ENCODE data around the gene SEMA7A. TPM values are rescaled to one million over a fixed set of nuclear protein-coding genes. Genes with fewer than 3 reads are reported as not detected.

Gene SEMA7A
- total RNA-seq, 1 donor from 2014 or later, result 0.51 TPM

- Mint-ChIP-seq H3K4me1 (ENCODE audit: unreplicated experiment) (peaks cover 6% of the 10 kb centered on the region), H3K27ac (ENCODE audit: unreplicated experiment) (no peak overlapping the region), H3K9me3 (ENCODE audit: unreplicated experiment) (no peaks in the 10 kb centered on the region), H3K4me3 (ENCODE audit: unreplicated experiment) (no peak overlapping the region), H3K27me3 (ENCODE audit: unreplicated experiment) (no peaks in the 10 kb centered on the region), H3K36me3 (ENCODE audit: unreplicated experiment) (no peaks in the 10 kb centered on the region)
- DNase-seq (ENCODE audit: extremely low spot score, unreplicated experiment), result no peak
- TF ChIP-seq, protein P1, sequence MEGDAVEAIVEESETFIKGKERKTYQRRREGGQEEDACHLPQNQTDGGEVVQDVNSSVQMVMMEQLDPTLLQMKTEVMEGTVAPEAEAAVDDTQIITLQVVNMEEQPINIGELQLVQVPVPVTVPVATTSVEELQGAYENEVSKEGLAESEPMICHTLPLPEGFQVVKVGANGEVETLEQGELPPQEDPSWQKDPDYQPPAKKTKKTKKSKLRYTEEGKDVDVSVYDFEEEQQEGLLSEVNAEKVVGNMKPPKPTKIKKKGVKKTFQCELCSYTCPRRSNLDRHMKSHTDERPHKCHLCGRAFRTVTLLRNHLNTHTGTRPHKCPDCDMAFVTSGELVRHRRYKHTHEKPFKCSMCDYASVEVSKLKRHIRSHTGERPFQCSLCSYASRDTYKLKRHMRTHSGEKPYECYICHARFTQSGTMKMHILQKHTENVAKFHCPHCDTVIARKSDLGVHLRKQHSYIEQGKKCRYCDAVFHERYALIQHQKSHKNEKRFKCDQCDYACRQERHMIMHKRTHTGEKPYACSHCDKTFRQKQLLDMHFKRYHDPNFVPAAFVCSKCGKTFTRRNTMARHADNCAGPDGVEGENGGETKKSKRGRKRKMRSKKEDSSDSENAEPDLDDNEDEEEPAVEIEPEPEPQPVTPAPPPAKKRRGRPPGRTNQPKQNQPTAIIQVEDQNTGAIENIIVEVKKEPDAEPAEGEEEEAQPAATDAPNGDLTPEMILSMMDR (IDR thresholded peaks at IDR 0.05), result no peak
Observed at GRCh38 chr15:74438206-74438605, 4.4 kb upstream of the SEMA7A start.

GRCh38 chr15:74434263-74435136 is 742 bp upstream of the SEMA7A start:
- peaks cover 14% of the 10 kb centered on the region for H3K27me3 Mint-ChIP-seq (ENCODE audit: unreplicated experiment)
- peak overlapping the region; percentile 57 for H3K4me3 Mint-ChIP-seq (ENCODE audit: unreplicated experiment)
- no peaks in the 10 kb centered on the region for H3K36me3 Mint-ChIP-seq (ENCODE audit: unreplicated experiment)
- H3K27ac Mint-ChIP-seq (ENCODE audit: unreplicated experiment), result no peak overlapping the region
- TF ChIP-seq, protein P1 (IDR thresholded peaks at IDR 0.05), result no peak
- no peaks in the 10 kb centered on the region for H3K9me3 Mint-ChIP-seq (ENCODE audit: unreplicated experiment)
- H3K4me1 Mint-ChIP-seq (ENCODE audit: unreplicated experiment), result peaks cover 10% of the 10 kb centered on the region
- DNase-seq (ENCODE audit: extremely low spot score, unreplicated experiment), result no peak

DNA sequence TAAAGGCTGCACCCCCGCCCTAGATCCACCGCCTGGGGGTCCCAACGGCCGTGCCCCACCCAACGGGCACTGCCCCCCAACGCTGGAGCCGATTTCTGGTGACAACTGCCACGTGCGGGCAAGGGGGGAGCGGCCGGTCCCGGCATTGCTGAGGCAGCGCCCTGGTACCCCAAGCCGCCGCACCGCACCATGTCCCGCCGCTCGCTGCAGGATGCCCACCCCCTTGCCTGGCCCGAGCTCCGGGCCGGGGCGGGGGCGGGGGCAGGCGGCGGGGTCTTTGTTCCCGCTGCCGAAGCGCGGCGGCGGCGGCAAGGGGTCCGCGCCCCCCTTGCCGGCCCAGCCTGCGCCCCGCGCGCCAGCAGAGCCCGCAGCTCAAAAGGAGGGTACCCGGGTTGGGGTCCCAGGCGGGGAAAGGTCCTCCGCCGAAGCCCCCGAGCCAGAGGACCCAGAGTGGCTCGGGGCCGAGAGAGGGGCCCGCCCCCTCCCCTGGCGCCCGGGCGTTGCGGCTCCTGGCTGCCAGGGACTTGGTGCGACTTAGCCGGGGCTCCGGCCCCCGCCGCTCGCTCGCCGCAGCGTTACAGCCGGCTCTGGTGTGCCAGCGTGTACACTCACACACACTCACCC is 678 bp downstream of the SEMA7A start:
- TF ChIP-seq, protein P1 (IDR thresholded peaks at IDR 0.05), result no peak
- Mint-ChIP-seq H3K27ac (ENCODE audit: unreplicated experiment) (no peak overlapping the region), H3K4me1 (ENCODE audit: unreplicated experiment) (peaks cover 10% of the 10 kb centered on the region), H3K27me3 (ENCODE audit: unreplicated experiment) (peaks cover 14% of the 10 kb centered on the region), H3K36me3 (ENCODE audit: unreplicated experiment) (no peaks in the 10 kb centered on the region), H3K9me3 (ENCODE audit: unreplicated experiment) (no peaks in the 10 kb centered on the region), H3K4me3 (ENCODE audit: unreplicated experiment) (peak overlapping the region; percentile 45)
- no peak for DNase-seq (ENCODE audit: extremely low spot score, unreplicated experiment)

DNA sequence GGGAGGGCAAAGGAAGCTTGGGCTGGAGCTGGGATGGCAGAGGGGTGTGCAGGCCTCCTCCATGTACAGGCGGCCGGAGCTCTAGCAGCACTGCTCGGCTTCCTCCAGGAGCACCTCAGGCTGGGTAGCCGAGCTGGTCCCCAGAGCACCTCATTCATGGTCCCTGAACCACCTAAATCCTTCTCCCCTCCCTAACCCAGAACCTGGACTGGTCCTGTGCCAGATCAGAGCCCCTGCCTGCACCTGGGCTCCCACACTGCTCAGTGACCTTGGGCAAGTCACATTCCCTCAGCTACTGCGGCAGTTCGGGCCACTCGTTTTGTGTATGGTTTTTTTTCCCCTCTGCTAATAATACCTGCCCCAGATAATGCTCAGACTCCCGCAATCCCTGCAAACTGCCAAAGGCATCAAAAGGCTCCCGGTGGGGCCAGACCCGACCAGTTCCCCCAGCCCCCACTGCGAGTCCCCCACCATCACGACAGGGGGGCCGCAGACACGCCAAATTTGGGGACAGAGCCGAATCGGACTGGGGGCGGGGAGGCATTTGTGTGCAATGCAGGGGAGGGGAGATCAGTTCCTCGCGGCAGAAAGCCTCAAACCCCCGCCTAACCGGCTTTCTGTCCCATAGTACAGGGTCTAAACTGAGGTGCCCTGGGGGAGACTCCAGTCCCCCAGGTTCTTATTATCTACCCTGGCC is 1.3 kb downstream of the SEMA7A start:
- peaks cover 14% of the 10 kb centered on the region for H3K27me3 Mint-ChIP-seq (ENCODE audit: unreplicated experiment)
- no peaks in the 10 kb centered on the region for H3K9me3 Mint-ChIP-seq (ENCODE audit: unreplicated experiment)
- H3K27ac Mint-ChIP-seq (ENCODE audit: unreplicated experiment), result no peak overlapping the region
- TF ChIP-seq, protein P1 (IDR thresholded peaks at IDR 0.05), result no peak
- peak overlapping the region; percentile 10 for H3K4me3 Mint-ChIP-seq (ENCODE audit: unreplicated experiment)
- H3K4me1 Mint-ChIP-seq (ENCODE audit: unreplicated experiment), result peaks cover 10% of the 10 kb centered on the region
- DNase-seq (ENCODE audit: extremely low spot score, unreplicated experiment), result no peak
- no peaks in the 10 kb centered on the region for H3K36me3 Mint-ChIP-seq (ENCODE audit: unreplicated experiment)

DNA sequence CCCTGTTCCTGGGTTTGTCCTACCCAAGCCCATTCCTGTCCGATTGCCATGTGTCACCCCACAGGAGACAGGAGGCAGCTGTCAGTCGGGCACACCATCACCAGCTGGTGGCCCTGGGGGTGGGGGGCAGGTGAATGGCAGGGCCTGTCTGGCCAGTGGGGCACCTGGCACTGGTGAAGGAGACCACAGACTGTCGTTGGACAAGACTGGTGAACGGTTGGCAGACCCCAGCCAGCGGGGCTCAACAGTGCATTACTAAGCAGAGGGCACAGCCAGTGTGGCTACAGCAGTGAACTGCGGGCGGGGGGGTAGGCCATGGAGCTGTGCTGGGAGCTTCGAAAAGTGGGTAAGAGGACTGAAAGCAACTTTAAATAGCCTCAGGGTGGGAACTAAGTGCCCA is 2.1 kb downstream of the SEMA7A start:
- Mint-ChIP-seq H3K9me3 (ENCODE audit: unreplicated experiment) (no peaks in the 10 kb centered on the region), H3K27me3 (ENCODE audit: unreplicated experiment) (peaks cover 14% of the 10 kb centered on the region), H3K4me1 (ENCODE audit: unreplicated experiment) (peaks cover 10% of the 10 kb centered on the region), H3K4me3 (ENCODE audit: unreplicated experiment) (no peak overlapping the region), H3K36me3 (ENCODE audit: unreplicated experiment) (no peaks in the 10 kb centered on the region), H3K27ac (ENCODE audit: unreplicated experiment) (no peak overlapping the region)
- TF ChIP-seq, protein P1 (IDR thresholded peaks at IDR 0.05), result no peak
- no peak for DNase-seq (ENCODE audit: extremely low spot score, unreplicated experiment)

Data from osteocyte (in vitro differentiated cells).